Measurements from ENCODE around the gene ANKRD44.
A peak's percentile ranks its signal among the peaks of the same experiment; 100 is the strongest.
"Not testable (repeated sequence)": the region's sequence is repeated elsewhere in the genome, so short reads cannot be mapped to it uniquely, and the experiment has no call there.

Gene ANKRD44

DNA sequence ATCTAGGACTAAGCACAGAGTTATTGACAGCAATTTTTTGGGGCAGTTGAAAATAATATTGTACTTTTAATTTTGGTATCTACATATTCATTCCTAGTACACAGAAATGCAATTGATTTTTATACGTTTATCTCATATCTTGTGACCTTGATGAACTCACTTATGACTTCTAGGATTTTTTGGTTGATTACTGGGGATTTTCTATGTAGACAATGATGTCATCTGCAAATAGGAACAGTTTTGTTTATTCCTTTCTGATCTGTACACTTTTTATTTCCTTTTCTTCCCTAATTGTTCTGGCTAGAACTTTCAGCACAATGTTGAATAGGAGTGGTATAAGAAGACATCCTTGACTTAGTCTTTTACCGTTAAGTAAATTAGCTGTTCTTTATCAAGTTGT lies 240.6 kb downstream of the ANKRD44 start:
- H3K27ac ChIP-seq (ENCODE audit: poor library complexity, severe bottlenecking), result no peak overlapping the region
- TF ChIP-seq CTCF (IDR thresholded peaks at IDR 0.05; ENCODE audit: poor library complexity, severe bottlenecking), result no peak
- no peak for ATAC-seq (ENCODE audit: low read depth)

GRCh38 chr2:197062574-197062973 lies 248.0 kb downstream of the ANKRD44 start:
- not testable (repeated sequence) for H3K9me3 ChIP-seq (ENCODE audit: severe bottlenecking); ATAC-seq (ENCODE audit: low read depth); H3K36me3 ChIP-seq (ENCODE audit: low read depth); H3K4me3 ChIP-seq (ENCODE audit: severe bottlenecking); DNase-seq (ENCODE audit: low spot score); H3K4me1 ChIP-seq (ENCODE audit: insufficient read depth, poor library complexity, severe bottlenecking); H3K27me3 ChIP-seq (ENCODE audit: insufficient read depth, poor library complexity, severe bottlenecking); H3K27ac ChIP-seq (ENCODE audit: poor library complexity, severe bottlenecking)

More for the DNA sequence above, 240.6 kb downstream of the ANKRD44 start:
- no peaks in the 10 kb centered on the region for H3K36me3 ChIP-seq (ENCODE audit: low read depth)
- H3K4me1 ChIP-seq (ENCODE audit: insufficient read depth, poor library complexity, severe bottlenecking), result no peaks in the 10 kb centered on the region
- H3K4me3 ChIP-seq (ENCODE audit: severe bottlenecking), result no peak overlapping the region
- no peaks in the 10 kb centered on the region for H3K9me3 ChIP-seq (ENCODE audit: severe bottlenecking)
- no peak for DNase-seq (ENCODE audit: low spot score)
- no peaks in the 10 kb centered on the region for H3K27me3 ChIP-seq (ENCODE audit: insufficient read depth, poor library complexity, severe bottlenecking)

DNA sequence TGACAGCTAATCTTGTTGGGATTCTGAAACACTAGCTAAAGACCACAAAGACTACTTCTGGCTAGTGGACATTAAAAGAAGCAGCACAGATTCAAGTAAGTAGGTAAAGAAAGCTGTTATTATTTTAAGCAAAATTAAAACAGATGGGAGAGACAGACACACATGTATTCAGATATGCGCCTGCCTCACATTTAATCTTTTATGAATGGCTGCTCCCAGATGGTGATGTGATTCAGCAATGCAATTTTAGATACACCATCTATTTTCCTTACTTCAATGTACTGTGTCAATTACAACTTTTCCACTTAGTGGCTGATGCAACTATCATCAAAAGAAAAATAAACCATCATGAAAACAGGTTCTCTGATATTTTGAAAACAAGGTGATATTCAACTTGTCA lies 251.1 kb downstream of the ANKRD44 start:
- Histone ChIP-seq H3K9me3 (ENCODE audit: severe bottlenecking) (no peaks in the 10 kb centered on the region), H3K27me3 (ENCODE audit: insufficient read depth, poor library complexity, severe bottlenecking) (no peaks in the 10 kb centered on the region), H3K27ac (ENCODE audit: poor library complexity, severe bottlenecking) (no peak overlapping the region), H3K36me3 (ENCODE audit: low read depth) (no peaks in the 10 kb centered on the region), H3K4me1 (ENCODE audit: insufficient read depth, poor library complexity, severe bottlenecking) (no peaks in the 10 kb centered on the region), H3K4me3 (ENCODE audit: severe bottlenecking) (no peak overlapping the region)
- DNase-seq (ENCODE audit: low spot score) (no peak), ATAC-seq (ENCODE audit: low read depth) (no peak)
- no peak for TF ChIP-seq CTCF (IDR thresholded peaks at IDR 0.05; ENCODE audit: poor library complexity, severe bottlenecking)

DNA sequence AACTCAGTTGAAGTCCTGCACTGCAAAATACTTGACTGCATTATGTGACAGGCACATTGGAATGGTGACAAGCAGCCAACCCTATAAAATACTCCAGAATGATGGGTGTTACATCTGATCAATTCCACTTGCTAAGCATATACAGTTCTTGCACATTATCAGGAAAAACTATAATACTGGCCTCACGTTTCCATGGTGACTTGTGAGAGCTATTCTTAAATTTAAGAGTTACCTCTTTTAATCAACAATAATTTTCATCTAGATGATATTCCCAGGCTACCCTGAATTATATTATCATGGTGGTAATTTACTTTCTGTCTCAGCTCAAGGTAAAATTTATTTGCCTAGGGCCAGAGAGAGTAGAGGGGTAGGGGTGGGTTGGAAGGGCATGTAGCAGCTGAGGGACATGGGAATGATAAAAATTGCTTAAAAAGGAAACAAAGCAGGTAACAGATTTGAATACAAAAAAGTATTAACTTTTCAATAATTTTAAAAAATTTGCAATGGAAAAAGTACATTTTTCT lies 251.7 kb downstream of the ANKRD44 start:
- Histone ChIP-seq H3K4me1 (ENCODE audit: insufficient read depth, poor library complexity, severe bottlenecking) (no peaks in the 10 kb centered on the region), H3K4me3 (ENCODE audit: severe bottlenecking) (no peak overlapping the region), H3K9me3 (ENCODE audit: severe bottlenecking) (no peaks in the 10 kb centered on the region), H3K36me3 (ENCODE audit: low read depth) (no peaks in the 10 kb centered on the region), H3K27me3 (ENCODE audit: insufficient read depth, poor library complexity, severe bottlenecking) (no peaks in the 10 kb centered on the region), H3K27ac (ENCODE audit: poor library complexity, severe bottlenecking) (no peak overlapping the region)
- no peak for TF ChIP-seq CTCF (IDR thresholded peaks at IDR 0.05; ENCODE audit: poor library complexity, severe bottlenecking)
- ATAC-seq (ENCODE audit: low read depth) (no peak), DNase-seq (ENCODE audit: low spot score) (no peak)

- Histone ChIP-seq H3K27me3 (ENCODE audit: insufficient read depth, poor library complexity, severe bottlenecking) (no peaks in the 10 kb centered on the region), H3K4me1 (ENCODE audit: insufficient read depth, poor library complexity, severe bottlenecking) (no peaks in the 10 kb centered on the region), H3K27ac (ENCODE audit: poor library complexity, severe bottlenecking) (no peak overlapping the region), H3K9me3 (ENCODE audit: severe bottlenecking) (no peaks in the 10 kb centered on the region), H3K4me3 (ENCODE audit: severe bottlenecking) (no peak overlapping the region), H3K36me3 (ENCODE audit: low read depth) (no peaks in the 10 kb centered on the region)
- ATAC-seq (ENCODE audit: low read depth), result no peak
- TF ChIP-seq CTCF (IDR thresholded peaks at IDR 0.05; ENCODE audit: poor library complexity, severe bottlenecking), result peak; percentile 8
- no peak for DNase-seq (ENCODE audit: low spot score)
Measured at GRCh38 chr2:197057959-197058358, 252.6 kb downstream of the ANKRD44 start.
